Peyer's patch (tissue), 4 donors: ENCODE results near the gene TMCO4.

Experiments used
- CTCF ChIP-seq, 6 experiments: fragments of 450-650 bp in 4 of 6; fragments of 200-600 bp in 2 of 6; sonication (generic) in 1 of 6; IDR thresholded peaks; one replicate each; pipeline ENCODE4 v1.5.1; 2017 to 2019; ENCODE audit warnings: antibody characterized with exemption in 6 of 6, mild to moderate bottlenecking in 3 of 6, moderate library complexity in 1 of 6
- POLR2A ChIP-seq, 2 donors: fragments of 450-650 bp; IDR thresholded peaks; one replicate each; pipeline ENCODE4 v1.5.1; 2017; ENCODE audit warnings: antibody characterized with exemption in 2 of 2, mild to moderate bottlenecking in 2 of 2, moderate library complexity in 2 of 2

DNA sequence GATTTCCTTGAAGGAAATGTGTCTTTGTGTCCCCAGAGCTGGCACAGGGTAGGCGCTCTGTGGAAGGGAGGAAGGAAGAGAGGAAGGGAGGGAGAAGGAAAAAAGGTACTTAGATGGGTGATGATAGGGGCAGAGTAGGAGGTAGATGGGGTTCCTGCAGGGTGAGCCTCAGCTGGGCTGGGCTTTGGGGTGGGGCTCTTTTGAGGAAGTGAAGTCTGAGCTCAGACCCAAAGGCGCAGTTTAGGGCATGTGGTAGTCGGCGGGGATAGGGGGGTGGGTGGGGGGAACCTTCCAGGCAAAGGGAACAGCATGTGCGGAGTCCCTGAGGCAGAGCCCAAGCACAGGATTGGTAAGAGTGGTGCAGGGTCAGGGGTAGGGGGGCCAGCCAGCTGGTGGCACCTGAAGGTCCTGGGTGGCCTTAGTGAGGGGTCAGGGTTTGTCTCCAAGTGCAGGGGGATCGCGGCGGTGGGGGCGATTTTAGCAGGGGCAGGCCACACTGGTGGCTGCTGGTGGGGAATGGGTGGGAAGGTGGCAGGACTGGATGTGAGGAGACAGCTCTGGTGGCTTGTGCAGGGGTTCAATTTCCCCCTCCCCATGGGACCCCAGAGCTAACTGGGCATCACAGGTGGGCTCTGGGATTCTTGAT, 143.5 kb downstream of the TMCO4 start:
- no peak for TF ChIP-seq CTCF (IDR thresholded peaks at IDR 0.05)
- TF ChIP-seq POLR2A (IDR thresholded peaks at IDR 0.05) = no peak
